CD4-positive, alpha-beta T cell treated with Interleukin-10 for 1 hour (primary cell): ENCODE results near the gene ZMIZ1.

Experiments
- DNase-seq: peaks from one replicate; pipeline ENCODE4 v3.0.0-alpha.2; 2020

Gene ZMIZ1

GRCh38 chr10:79238606-79239005 lies 169.8 kb downstream of the ZMIZ1 start:
- DNase-seq: no peak

GRCh38 chr10:79239275-79239779 lies 170.6 kb downstream of the ZMIZ1 start:
- no peak for DNase-seq

GRCh38 chr10:79239924-79240581 lies 171.3 kb downstream of the ZMIZ1 start:
- no peak for DNase-seq

- DNase-seq: no peak
Observed at GRCh38 chr10:79241629-79241989, 172.8 kb downstream of the ZMIZ1 start.

- peak; percentile 47 for DNase-seq
Observed at GRCh38 chr10:79241990-79242619, 173.3 kb downstream of the ZMIZ1 start.

- peak; percentile 39 for DNase-seq
Observed at GRCh38 chr10:79242620-79243152, 173.9 kb downstream of the ZMIZ1 start.

GRCh38 chr10:79243181-79244067 lies 174.7 kb downstream of the ZMIZ1 start:
- DNase-seq: peak; percentile 56

GRCh38 chr10:79244068-79244442 lies 175.3 kb downstream of the ZMIZ1 start:
- DNase-seq: no peak

- peak; percentile 50 for DNase-seq
Observed at GRCh38 chr10:79244841-79245504, 176.2 kb downstream of the ZMIZ1 start.

GRCh38 chr10:79245539-79246208 lies 176.9 kb downstream of the ZMIZ1 start:
- no peak for DNase-seq

GRCh38 chr10:79246209-79246581 lies 177.4 kb downstream of the ZMIZ1 start:
- DNase-seq: no peak

- no peak for DNase-seq
Observed at GRCh38 chr10:79246606-79247275, 178.0 kb downstream of the ZMIZ1 start.

- DNase-seq: no peak
Observed at GRCh38 chr10:79247373-79248137, 178.8 kb downstream of the ZMIZ1 start.

- peak; percentile 32 for DNase-seq
Observed at GRCh38 chr10:79248341-79249185, 179.8 kb downstream of the ZMIZ1 start.

- DNase-seq: no peak
Observed at GRCh38 chr10:79249186-79250121, 180.7 kb downstream of the ZMIZ1 start.

GRCh38 chr10:79250259-79250658 lies 181.5 kb downstream of the ZMIZ1 start:
- peak; percentile 28 for DNase-seq

- DNase-seq: no peak
Observed at GRCh38 chr10:79252450-79252849, 183.7 kb downstream of the ZMIZ1 start.

GRCh38 chr10:79252971-79253370 lies 184.2 kb downstream of the ZMIZ1 start:
- no peak for DNase-seq

- no peak for DNase-seq
Observed at GRCh38 chr10:79253704-79254103, 184.9 kb downstream of the ZMIZ1 start.
